Endothelial cell of umbilical vein (primary cell): ENCODE measurements around the gene JAML. TPM values are rescaled to one million over a fixed set of nuclear protein-coding genes. Genes with fewer than 3 reads are reported as not detected.

ENCODE experiments used
- BruUV-seq: library from RNA; stranded (reverse); fragments of 400-500 nt; replicated peaks from 2 replicates; lab custom pipeline; 2021; lab: Mats Ljungman, UMichigan
- CTCF ChIA-PET: fragments of 300-600, 350-600 bp; sonication (Branson Sonifier 250); formaldehyde crosslinking; loops from one replicate; lab custom pipeline; 2021; ENCODE audit warnings: antibody characterized with exemption, inconsistent platforms; lab: Charles Lee
- POLR2A ChIA-PET: fragments of 300-600, 350-600 bp; sonication (Branson Sonifier 250); formaldehyde crosslinking; loops from one replicate; lab custom pipeline; 2021; ENCODE audit warnings: antibody characterized with exemption, inconsistent platforms; lab: Charles Lee
- DNase-seq: peaks from one replicate; pipeline ENCODE4 v3.0.0-alpha.2; 2011; ENCODE audit warnings: low read depth, low spot score
- FAIRE-seq: peaks from 2 replicates; lab custom pipeline; 2011; peaks lifted over from hg19 to GRCh38; lab: Jason Lieb, UNC
- H2AFZ ChIP-seq: 2 replicates; pipeline ENCODE4 v1.6.0; 2012; ENCODE audit warnings: low read depth, low read length, control low read depth, inconsistent platforms
- H3K27ac ChIP-seq: 2 replicates; pipeline ENCODE4 v1.5.1; 2011; ENCODE audit warnings: low read depth, mild to moderate bottlenecking, control low read depth, low read length, moderate library complexity; ENCODE audit not compliant: insufficient read depth
- H3K27me3 ChIP-seq, 2 experiments: 2 replicates each; pipeline versions ENCODE4 v1.6.0 to v1.6.1; 2011; ENCODE audit warnings: low read length in 2 of 2, mixed read lengths in 1 of 2; ENCODE audit not compliant: control insufficient read depth in 2 of 2, insufficient read depth in 2 of 2
- H3K36me3 ChIP-seq, 2 experiments: 2 replicates in 1 of 2; 3 replicates in 1 of 2; pipeline ENCODE4 v1.5.1; 2011; ENCODE audit warnings: low read length in 2 of 2, mild to moderate bottlenecking in 1 of 2, moderate library complexity in 1 of 2; ENCODE audit not compliant: control insufficient read depth in 2 of 2, insufficient read depth in 2 of 2; ENCODE audit errors: extremely low read depth in 1 of 2
- H3K4me1 ChIP-seq: 3 replicates; pipeline ENCODE4 v1.5.1; 2011; ENCODE audit warnings: mild to moderate bottlenecking, low read length; ENCODE audit not compliant: control insufficient read depth, insufficient read depth; ENCODE audit errors: extremely low read depth
- H3K4me2 ChIP-seq: 2 replicates; pipeline ENCODE4 v1.6.1; 2011; ENCODE audit warnings: low read length, control low read depth, mixed read lengths; ENCODE audit not compliant: insufficient read depth
- H3K4me3 ChIP-seq, 3 experiments: fragments of 200-600 bp in 1 of 3; sonication (generic), shearing (Covaris generic) in 1 of 3; replicated peaks in 1 of 3; 2 replicates each; pipeline ENCODE4 v1.5.1; 2011 to 2016; ENCODE audit warnings: control low read depth in 3 of 3, low read length in 3 of 3, mild to moderate bottlenecking in 2 of 3, inconsistent platforms in 1 of 3, low read depth in 1 of 3, moderate library complexity in 1 of 3; ENCODE audit not compliant: insufficient read depth in 1 of 3
- H3K79me2 ChIP-seq: 2 replicates; pipeline ENCODE4 v1.6.0; 2012; ENCODE audit warnings: low read length, inconsistent platforms; ENCODE audit not compliant: control insufficient read depth, insufficient read depth
- H3K9ac ChIP-seq: replicated peaks from 2 replicates; pipeline ENCODE3; 2011; ENCODE audit warnings: low read length, control low read depth; ENCODE audit not compliant: insufficient read depth; ENCODE audit errors: extremely low read depth
- H3K9me1 ChIP-seq: replicated peaks from 3 replicates; pipeline ENCODE4 v1.6.0; 2011; ENCODE audit warnings: mild to moderate bottlenecking, low read length; ENCODE audit not compliant: control insufficient read depth, insufficient read depth; ENCODE audit errors: extremely low read depth
- H3K9me3 ChIP-seq: replicated peaks from 2 replicates; pipeline ENCODE4 v1.5.1; 2012; ENCODE audit warnings: low read length, inconsistent platforms; ENCODE audit not compliant: control insufficient read depth, insufficient read depth
- H4K20me1 ChIP-seq: replicated peaks from 2 replicates; pipeline ENCODE3; 2011; ENCODE audit warnings: mild to moderate bottlenecking, low read length; ENCODE audit not compliant: control insufficient read depth, insufficient read depth; ENCODE audit errors: extremely low read depth
- CTCF ChIP-seq, 2 donors: IDR thresholded peaks; 1 replicate in 1 of 2; 2 replicates in 1 of 2; pipeline ENCODE4 v1.5.1; 2011; ENCODE audit warnings: low read length in 2 of 2, mild to moderate bottlenecking in 2 of 2, moderate library complexity in 2 of 2, control low read depth in 1 of 2, inconsistent platforms in 1 of 2, low read depth in 1 of 2; ENCODE audit not compliant: insufficient read depth in 1 of 2; ENCODE audit errors: extremely low read depth in 1 of 2
- EZH2 ChIP-seq: IDR thresholded peaks from 2 replicates; pipeline ENCODE4 v1.6.1; 2012; ENCODE audit warnings: borderline replicate concordance, low read depth, mild to moderate bottlenecking, moderate library complexity, low read length, inconsistent platforms; ENCODE audit not compliant: severe bottlenecking
- FOS ChIP-seq: IDR thresholded peaks from 2 replicates; pipeline ENCODE4 v1.6.1; 2011; ENCODE audit warnings: mild to moderate bottlenecking, low read length, moderate library complexity, borderline replicate concordance; ENCODE audit not compliant: insufficient read depth
- GATA2 ChIP-seq: IDR thresholded peaks from 2 replicates; pipeline ENCODE4 v1.7.0; 2011; ENCODE audit warnings: low read depth, mild to moderate bottlenecking, moderate library complexity, mixed read lengths, low read length; ENCODE audit not compliant: insufficient read length, insufficient read depth
- JUN ChIP-seq: IDR thresholded peaks from 2 replicates; pipeline ENCODE4 v1.6.1; 2011; ENCODE audit warnings: borderline replicate concordance, low read depth; ENCODE audit not compliant: insufficient read length, insufficient read depth
- MAX ChIP-seq: IDR thresholded peaks from 2 replicates; pipeline ENCODE4 v1.6.1; 2011; ENCODE audit not compliant: insufficient read depth, insufficient read length
- MYC ChIP-seq: IDR thresholded peaks from one replicate; pipeline ENCODE4 v1.6.1; 2011; ENCODE audit warnings: mild to moderate bottlenecking, low read depth, low read length
- POLR2A ChIP-seq: IDR thresholded peaks from 2 replicates; pipeline ENCODE4 v1.6.1; 2012; ENCODE audit warnings: low read depth, mild to moderate bottlenecking, control low read depth, low read length
- POLR2AphosphoS5 ChIP-seq: IDR thresholded peaks from 2 replicates; pipeline ENCODE4 v1.6.1; 2012; ENCODE audit warnings: low read depth, mild to moderate bottlenecking, control low read depth, low read length, moderate library complexity; ENCODE audit not compliant: insufficient read depth
- dilution Hi-C: fragments of 300-500 bp; cut with MboI; formaldehyde crosslinking; loops from one replicate; pipeline ENCODE4 v1.15.0; 2019; ENCODE audit warnings: low sequenced_read_pairs; ENCODE audit not compliant: extremely low pct_ligation_motif_present
- intact Hi-C: fragments of 100-400 bp; cut with micrococcal nuclease; formaldehyde crosslinking; loops from one replicate; pipeline ENCODE4 v1.10.0; 2022
- polyA plus RNA-seq, 4 experiments: library from polyadenylated mRNA; depleted of rRNA in 3 of 4; stranded (reverse) in 3 of 4; unstranded in 1 of 4; fragments of >200 nt; gene quantifications; 2 replicates each; pipeline versions ENCODE4 v1.2.1 to v1.2.3, GENCODE V29; 2011 to 2012; ENCODE audit warnings: missing spikeins in 1 of 4
- total RNA-seq: library from RNA; stranded (reverse); gene quantifications from 2 replicates; pipeline ENCODE4 v1.2.3, GENCODE V29; 2021

Gene JAML
- total and polyA plus RNA-seq, 2 donors (not counting 3 experiments of a cell fraction or from before 2014, with no cell fraction given) = 0.04 to 0.35 TPM

GRCh38 chr11:118214210-118214914, 10.4 kb downstream of the JAML start:
- no peak overlapping the region for H3K9ac ChIP-seq
- CTCF ChIA-PET = interaction anchor here (0.8 to 6.0 kb wide), 5 partner anchors 12 to 81 kb away, joined by 3 to 41 read pairs (median 4); no protein-coding TSS in a partner anchor
- H3K79me2 ChIP-seq = no peaks in the 10 kb centered on the region
- no peaks in the 10 kb centered on the region for H3K4me1 ChIP-seq
- dilution Hi-C loops (no loop called here), intact Hi-C loops (no loop called here)
- no peaks in the 10 kb centered on the region for H3K9me3 ChIP-seq
- H2AFZ ChIP-seq = no peak overlapping the region
- no peaks in the 10 kb centered on the region for H3K9me1 ChIP-seq
- no peak for TF ChIP-seq MAX
- TF ChIP-seq POLR2AphosphoS5 = no peak
- TF ChIP-seq POLR2A = no peak
- TF ChIP-seq GATA2 = no peak
- no peak for TF ChIP-seq MYC
- TF ChIP-seq FOS = no peak
- TF ChIP-seq CTCF (IDR thresholded peaks at IDR 0.05; ENCODE audit: extremely low read depth in 1 of 2, insufficient read depth in 1 of 2, low read depth in 1 of 2, low read length in 2 of 2) = no peak
- no peak for TF ChIP-seq EZH2
- no peak for TF ChIP-seq JUN
- FAIRE-seq (no peak), DNase-seq (no peak)
- H3K36me3 ChIP-seq = no peaks in the 10 kb centered on the region
- no peaks in the 10 kb centered on the region for H4K20me1 ChIP-seq
- H3K27ac ChIP-seq = no peak overlapping the region
- BruUV-seq = no TSS peak
- no peak overlapping the region for H3K4me2 ChIP-seq
- H3K4me3 ChIP-seq = no peak overlapping the region
- POLR2A ChIA-PET = no interaction called here
- peaks cover 23 to 31% of the 10 kb centered on the region in 2 experiments for H3K27me3 ChIP-seq
